ENCODE measurements around the gene BFAR.

- no peak for TF ChIP-seq FOXK2 (conservative IDR thresholded peaks at IDR 0.05 in 1 of 2, IDR thresholded peaks at IDR 0.05 in 1 of 2; ENCODE audit: low read depth in 2 of 2)
- TF ChIP-seq CHD4 (IDR thresholded peaks at IDR 0.05; ENCODE audit: insufficient read depth, insufficient replicate concordance, low read depth, low read length, poor library complexity, severe bottlenecking), result no peak
- TF ChIP-seq CREB1 (IDR thresholded peaks at IDR 0.05), result no peak
- no peak for TF ChIP-seq CREB1 (CRISPR knock-in tag; IDR thresholded peaks at IDR 0.05)
- no peak for TF ChIP-seq ETV5 (CRISPR knock-in tag; IDR thresholded peaks at IDR 0.05; ENCODE audit: low read depth)
- no peak for TF ChIP-seq PKNOX1 (IDR thresholded peaks at IDR 0.05)
- TF ChIP-seq JUN (IDR thresholded peaks at IDR 0.05; ENCODE audit: borderline replicate concordance, low read depth, low read length), result no peak
- TF ChIP-seq JUN (CRISPR knock-in tag; IDR thresholded peaks at IDR 0.05; ENCODE audit: borderline replicate concordance), result no peak
- TF ChIP-seq POLR2A (conservative IDR thresholded peaks at IDR 0.05), result no peak
- no peak for TF ChIP-seq E2F5 (CRISPR knock-in tag; IDR thresholded peaks at IDR 0.05)
- no peak for TF ChIP-seq ZNF282 (CRISPR knock-in tag; IDR thresholded peaks at IDR 0.05)
- TF ChIP-seq RNF2 (IDR thresholded peaks at IDR 0.05), result no peak
Observed at GRCh38 chr16:14650629-14651028, 17.9 kb downstream of the BFAR start.

All from K562 (cell line).